Karpas-422 (cell line): ENCODE results near the gene PRDM16. TPM values are rescaled to one million over a fixed set of nuclear protein-coding genes. Genes with fewer than 3 reads are reported as not detected.
"Not testable (repeated sequence)": the region's sequence is repeated elsewhere in the genome, so short reads cannot be mapped to it uniquely, and the experiment has no call there.

Source experiments
- DNase-seq: peaks from one replicate; pipeline ENCODE4 v3.0.0-alpha.2; 2015
- H2AFZ ChIP-seq: fragments of 200-600 bp; sonication (generic); 2 replicates; pipeline ENCODE4 v1.6.1; 2014; ENCODE audit warnings: antibody characterized with exemption, low read length, mixed read lengths
- H3K27ac ChIP-seq: fragments of 200-600 bp; sonication (generic); 2 replicates; pipeline ENCODE4 v1.5.1; 2014; ENCODE audit warnings: mild to moderate bottlenecking, low read length, moderate library complexity
- H3K27me3 ChIP-seq: fragments of 200-600 bp; sonication (generic); 2 replicates; pipeline ENCODE4 v1.6.1; 2014; ENCODE audit warnings: low read length, mixed read lengths
- H3K36me3 ChIP-seq: fragments of 200-600 bp; sonication (generic); 2 replicates; pipeline ENCODE4 v1.6.1; 2014; ENCODE audit warnings: low read length, mixed read lengths; ENCODE audit not compliant: insufficient read depth
- H3K4me1 ChIP-seq: fragments of 200-600 bp; sonication (generic); 2 replicates; pipeline ENCODE4 v1.6.1; 2014; ENCODE audit warnings: mild to moderate bottlenecking, low read length, mixed read lengths
- H3K4me2 ChIP-seq: fragments of 200-600 bp; sonication (generic); 2 replicates; pipeline ENCODE4 v1.6.1; 2014; ENCODE audit warnings: low read length, low read depth, mild to moderate bottlenecking; ENCODE audit not compliant: poor library complexity, severe bottlenecking
- H3K4me3 ChIP-seq: fragments of 200-600 bp; sonication (generic); 2 replicates; pipeline ENCODE4 v1.5.1; 2014; ENCODE audit warnings: mild to moderate bottlenecking, antibody characterized with exemption, low read length, mixed read lengths
- H3K79me2 ChIP-seq: fragments of 200-600 bp; sonication (generic); 2 replicates; pipeline ENCODE4 v1.6.1; 2014; ENCODE audit warnings: mild to moderate bottlenecking, low read length, mixed read lengths
- H3K9ac ChIP-seq: fragments of 200-600 bp; sonication (generic); 2 replicates; pipeline ENCODE4 v1.6.0; 2014; ENCODE audit warnings: low read length
- H3K9me2 ChIP-seq: fragments of 200-600 bp; sonication (generic), shearing (Covaris generic); replicated peaks from 2 replicates; pipeline ENCODE4 v1.6.0; 2014; ENCODE audit warnings: mild to moderate bottlenecking, low read length, moderate library complexity; ENCODE audit not compliant: insufficient read depth
- H3K9me3 ChIP-seq: fragments of 300-700, 200-600 bp; sonication (generic); 2 replicates; pipeline ENCODE4 v1.6.1; 2014; ENCODE audit warnings: low read length, mixed read lengths
- H4K20me1 ChIP-seq: fragments of 200-600 bp; sonication (generic); 2 replicates; pipeline ENCODE4 v1.6.1; 2014; ENCODE audit warnings: mild to moderate bottlenecking, antibody characterized with exemption, low read length, low read depth; ENCODE audit not compliant: insufficient read depth
- total RNA-seq: library from RNA; depleted of rRNA; stranded (reverse); fragments of >200 nt; shearing (Covaris generic); gene quantifications from 2 replicates; pipeline ENCODE4 v1.2.3, GENCODE V29; 2014; ENCODE audit warnings: low replicate concordance

PRDM16 gene
- total RNA-seq, 1 experiment from 2014 or later: not detected

GRCh38 chr1:3163356-3163755, 94.4 kb downstream of the PRDM16 start:
- no peak for DNase-seq
- H3K36me3 ChIP-seq: no peaks in the 10 kb centered on the region
- H3K9me2 ChIP-seq: no peaks in the 10 kb centered on the region
- H3K79me2 ChIP-seq: no peaks in the 10 kb centered on the region
- no peaks in the 10 kb centered on the region for H3K27me3 ChIP-seq
- no peaks in the 10 kb centered on the region for H4K20me1 ChIP-seq
- no peaks in the 10 kb centered on the region for H3K9me3 ChIP-seq
- H3K4me3 ChIP-seq: no peak overlapping the region
- no peaks in the 10 kb centered on the region for H3K4me1 ChIP-seq
- no peak overlapping the region for H2AFZ ChIP-seq
- H3K4me2 ChIP-seq: no peak overlapping the region
- no peak overlapping the region for H3K27ac ChIP-seq
- H3K9ac ChIP-seq: no peak overlapping the region

GRCh38 chr1:3164671-3165070, 95.7 kb downstream of the PRDM16 start:
- H3K9ac ChIP-seq: no peak overlapping the region
- DNase-seq: no peak
- no peak overlapping the region for H3K27ac ChIP-seq
- no peaks in the 10 kb centered on the region for H3K27me3 ChIP-seq
- no peaks in the 10 kb centered on the region for H3K36me3 ChIP-seq
- H3K9me3 ChIP-seq: no peaks in the 10 kb centered on the region
- H3K4me1 ChIP-seq: no peaks in the 10 kb centered on the region
- no peak overlapping the region for H3K4me3 ChIP-seq
- H4K20me1 ChIP-seq: no peaks in the 10 kb centered on the region
- no peak overlapping the region for H2AFZ ChIP-seq
- H3K4me2 ChIP-seq: no peak overlapping the region
- no peaks in the 10 kb centered on the region for H3K79me2 ChIP-seq
- H3K9me2 ChIP-seq: no peaks in the 10 kb centered on the region

- not testable (repeated sequence) for H4K20me1 ChIP-seq, H3K9me2 ChIP-seq, H3K27ac ChIP-seq, H3K4me3 ChIP-seq, H3K36me3 ChIP-seq, H2AFZ ChIP-seq, H3K9me3 ChIP-seq, DNase-seq, H3K9ac ChIP-seq, H3K4me1 ChIP-seq, H3K27me3 ChIP-seq, H3K4me2 ChIP-seq, H3K79me2 ChIP-seq
Measured at GRCh38 chr1:3165189-3165588, 96.2 kb downstream of the PRDM16 start.

- Histone ChIP-seq H3K9me2 (no peaks in the 10 kb centered on the region), H3K4me3 (no peak overlapping the region)
Measured at GRCh38 chr1:3166206-3166918, 97.4 kb downstream of the PRDM16 start.

GRCh38 chr1:3167255-3167654, 98.3 kb downstream of the PRDM16 start:
- H3K9ac ChIP-seq: no peak overlapping the region

More at GRCh38 chr1:3166206-3166918, 97.4 kb downstream of the PRDM16 start:
- Histone ChIP-seq H3K27ac (no peak overlapping the region), H3K27me3 (no peaks in the 10 kb centered on the region), H3K9me3 (no peaks in the 10 kb centered on the region), H3K4me2 (no peak overlapping the region), H3K9ac (no peak overlapping the region), H4K20me1 (no peaks in the 10 kb centered on the region), H2AFZ (no peak overlapping the region), H3K36me3 (no peaks in the 10 kb centered on the region), H3K4me1 (no peaks in the 10 kb centered on the region), H3K79me2 (no peaks in the 10 kb centered on the region)
- DNase-seq: no peak

GRCh38 chr1:3168678-3169077, 99.7 kb downstream of the PRDM16 start:
- no peak overlapping the region for H3K27ac ChIP-seq

More at GRCh38 chr1:3167255-3167654, 98.3 kb downstream of the PRDM16 start:
- DNase-seq: no peak
- Histone ChIP-seq H3K4me2 (no peak overlapping the region), H3K9me2 (no peaks in the 10 kb centered on the region), H3K9me3 (no peaks in the 10 kb centered on the region), H3K79me2 (no peaks in the 10 kb centered on the region), H4K20me1 (no peaks in the 10 kb centered on the region), H3K4me1 (no peaks in the 10 kb centered on the region), H2AFZ (no peak overlapping the region), H3K4me3 (no peak overlapping the region), H3K27me3 (no peaks in the 10 kb centered on the region), H3K36me3 (no peaks in the 10 kb centered on the region), H3K27ac (no peak overlapping the region)

GRCh38 chr1:3169665-3170356, 100.8 kb downstream of the PRDM16 start:
- no peak overlapping the region for H3K4me2 ChIP-seq
- H2AFZ ChIP-seq: no peak overlapping the region

More at GRCh38 chr1:3168678-3169077, 99.7 kb downstream of the PRDM16 start:
- Histone ChIP-seq H4K20me1 (no peaks in the 10 kb centered on the region), H3K27me3 (no peaks in the 10 kb centered on the region), H3K36me3 (no peaks in the 10 kb centered on the region), H3K4me3 (no peak overlapping the region), H3K4me1 (no peaks in the 10 kb centered on the region), H3K9ac (no peak overlapping the region), H2AFZ (no peak overlapping the region), H3K9me3 (no peaks in the 10 kb centered on the region), H3K79me2 (no peaks in the 10 kb centered on the region), H3K4me2 (no peak overlapping the region), H3K9me2 (no peaks in the 10 kb centered on the region)
- DNase-seq: no peak

GRCh38 chr1:3170561-3171453, 101.8 kb downstream of the PRDM16 start:
- Histone ChIP-seq H3K4me1 (no peaks in the 10 kb centered on the region), H3K9ac (no peak overlapping the region), H3K79me2 (no peaks in the 10 kb centered on the region), H3K36me3 (no peaks in the 10 kb centered on the region), H3K27me3 (no peaks in the 10 kb centered on the region), H3K27ac (no peak overlapping the region), H3K9me3 (no peaks in the 10 kb centered on the region), H3K4me2 (no peak overlapping the region), H3K4me3 (no peak overlapping the region), H2AFZ (no peak overlapping the region), H4K20me1 (no peaks in the 10 kb centered on the region), H3K9me2 (no peaks in the 10 kb centered on the region)
- no peak for DNase-seq

More at GRCh38 chr1:3169665-3170356, 100.8 kb downstream of the PRDM16 start:
- H3K27me3 ChIP-seq: no peaks in the 10 kb centered on the region
- H3K79me2 ChIP-seq: no peaks in the 10 kb centered on the region
- H3K27ac ChIP-seq: no peak overlapping the region
- H3K9me3 ChIP-seq: no peaks in the 10 kb centered on the region
- H3K9me2 ChIP-seq: no peaks in the 10 kb centered on the region
- no peaks in the 10 kb centered on the region for H4K20me1 ChIP-seq
- no peak overlapping the region for H3K4me3 ChIP-seq
- H3K9ac ChIP-seq: no peak overlapping the region
- H3K4me1 ChIP-seq: no peaks in the 10 kb centered on the region
- no peak for DNase-seq
- H3K36me3 ChIP-seq: no peaks in the 10 kb centered on the region
